Stimulated activated naive B cell treated with anti-CD40 and anti-IgM and Interleukin-4, amounts not matched to agents 10 μg/mL and 1 μg/mL and 100 μg/mL, for 72 hours (primary cell): ENCODE measurements around the gene RGS6.

ENCODE experiments used
- ATAC-seq, 2 donors: fragments of 150-1000 bp; cut with Tn5 transposase; replicated peaks; 2 replicates each; pipeline ENCODE4 v1.10.0; 2021; ENCODE audit warnings: moderate library complexity in 1 of 2
- DNase-seq: peaks from one replicate; pipeline ENCODE4 v3.0.0; 2021
- H3K27ac Mint-ChIP-seq: one replicate; pipeline ENCODE4 v1.8.0; 2022; ENCODE audit warnings: mild to moderate bottlenecking, mixed read lengths
- H3K27me3 Mint-ChIP-seq, 2 donors: one replicate each; pipeline ENCODE4 v1.8.0; 2022; ENCODE audit warnings: mixed read lengths in 2 of 2
- H3K36me3 Mint-ChIP-seq, 2 donors: one replicate each; pipeline ENCODE4 v1.8.0; 2022; ENCODE audit warnings: mixed read lengths in 2 of 2, mild to moderate bottlenecking in 1 of 2
- H3K4me1 Mint-ChIP-seq, 2 donors: one replicate each; pipeline ENCODE4 v1.8.0; 2022; ENCODE audit warnings: mixed read lengths in 2 of 2, mild to moderate bottlenecking in 1 of 2
- H3K4me3 Mint-ChIP-seq, 2 donors: one replicate each; pipeline ENCODE4 v1.8.0; 2022; ENCODE audit warnings: mild to moderate bottlenecking in 2 of 2, mixed read lengths in 2 of 2, moderate library complexity in 1 of 2
- H3K9me3 Mint-ChIP-seq, 2 donors: one replicate each; pipeline ENCODE4 v1.8.0; 2022; ENCODE audit warnings: mixed read lengths in 2 of 2, mild to moderate bottlenecking in 1 of 2

RGS6 gene

GRCh38 chr14:72094844-72095582 is 162.8 kb downstream of the RGS6 start:
- Mint-ChIP-seq H3K4me1 (no peaks in the 10 kb centered on the region), H3K4me3 (no peak overlapping the region), H3K9me3 (no peaks in the 10 kb centered on the region), H3K27ac (no peak overlapping the region), H3K36me3 (no peaks in the 10 kb centered on the region), H3K27me3 (peaks cover 25 to 28% of the 10 kb centered on the region in 2 donors)
- DNase-seq: no peak
- no peak for ATAC-seq

GRCh38 chr14:72097173-72097783 is 165.0 kb downstream of the RGS6 start:
- Mint-ChIP-seq H3K4me3 (no peak overlapping the region), H3K9me3 (no peaks in the 10 kb centered on the region), H3K27ac (no peak overlapping the region), H3K27me3 (peaks cover 28 to 33% of the 10 kb centered on the region in 2 donors), H3K4me1 (no peaks in the 10 kb centered on the region), H3K36me3 (no peaks in the 10 kb centered on the region)
- ATAC-seq (no peak), DNase-seq (no peak)

DNA sequence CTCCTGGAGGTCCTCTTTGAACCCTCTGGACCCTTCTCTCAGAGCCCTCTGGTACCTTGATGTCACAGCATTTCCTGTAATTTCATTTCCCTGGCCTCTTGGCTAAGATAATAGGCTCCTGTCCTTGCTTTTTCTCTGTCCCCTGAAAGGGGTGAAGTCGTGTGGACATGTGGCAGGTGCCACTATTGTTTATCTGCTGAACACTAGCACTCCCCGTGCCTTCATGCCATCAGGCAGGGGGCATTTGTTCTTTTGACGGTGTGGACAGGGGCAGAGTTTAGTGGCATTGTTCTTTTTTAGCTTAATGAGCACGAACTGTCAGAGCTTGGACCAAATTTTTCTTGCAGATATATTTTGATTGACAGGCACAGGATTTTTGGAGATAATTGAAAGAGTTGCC is 166.0 kb downstream of the RGS6 start:
- ATAC-seq: no peak
- DNase-seq: no peak
- H3K27ac Mint-ChIP-seq: no peak overlapping the region
- H3K27me3 Mint-ChIP-seq: peaks cover 31 to 33% of the 10 kb centered on the region in 2 donors
- no peak overlapping the region for H3K4me3 Mint-ChIP-seq
- H3K4me1 Mint-ChIP-seq: no peaks in the 10 kb centered on the region
- H3K36me3 Mint-ChIP-seq: no peaks in the 10 kb centered on the region
- no peaks in the 10 kb centered on the region for H3K9me3 Mint-ChIP-seq

- H3K9me3 Mint-ChIP-seq: no peaks in the 10 kb centered on the region
- ATAC-seq (no peak), DNase-seq (no peak)
- peaks cover 33 to 37% of the 10 kb centered on the region in 2 donors for H3K27me3 Mint-ChIP-seq
- H3K4me1 Mint-ChIP-seq: no peaks in the 10 kb centered on the region
- no peak overlapping the region for H3K4me3 Mint-ChIP-seq
- H3K27ac Mint-ChIP-seq: no peak overlapping the region
- no peaks in the 10 kb centered on the region for H3K36me3 Mint-ChIP-seq
Measured at GRCh38 chr14:72099566-72099965, 167.3 kb downstream of the RGS6 start.

GRCh38 chr14:72104011-72104613 is 171.9 kb downstream of the RGS6 start:
- H3K27ac Mint-ChIP-seq: no peak overlapping the region
- ATAC-seq: peak; percentile 57 to 66
- peaks cover 0 to 2% of the 10 kb centered on the region in 2 donors for H3K9me3 Mint-ChIP-seq
- no peaks in the 10 kb centered on the region for H3K4me1 Mint-ChIP-seq
- DNase-seq: peak; percentile 9
- no peaks in the 10 kb centered on the region for H3K36me3 Mint-ChIP-seq
- no peak overlapping the region for H3K4me3 Mint-ChIP-seq
- peaks cover 29 to 30% of the 10 kb centered on the region in 2 donors for H3K27me3 Mint-ChIP-seq

- no peak overlapping the region for H3K27ac Mint-ChIP-seq
Measured at GRCh38 chr14:72111911-72112310, 179.7 kb downstream of the RGS6 start.

DNA sequence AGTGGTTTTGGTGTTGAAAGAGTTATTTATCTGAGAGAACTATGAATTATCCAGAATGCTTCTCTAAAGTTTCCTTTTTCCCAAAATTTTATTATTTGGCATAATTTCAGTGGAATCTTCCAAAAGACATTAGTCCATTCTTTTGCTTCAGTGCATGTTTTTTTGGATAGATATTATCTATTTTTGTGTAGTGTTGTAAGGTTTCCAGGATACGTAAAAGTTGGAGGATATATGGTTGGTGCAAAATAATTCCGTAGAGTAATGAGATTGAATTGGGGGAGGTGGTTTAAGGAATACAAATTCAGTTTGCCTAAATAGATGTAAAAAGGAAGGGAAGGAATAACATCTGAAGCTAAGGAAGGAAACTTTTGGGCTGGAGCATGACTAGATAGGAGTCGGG is 186.6 kb downstream of the RGS6 start:
- Mint-ChIP-seq H3K27me3 (peaks cover 7 to 20% of the 10 kb centered on the region in 2 donors), H3K27ac (no peak overlapping the region), H3K4me3 (no peak overlapping the region), H3K9me3 (no peaks in the 10 kb centered on the region), H3K36me3 (no peaks in the 10 kb centered on the region), H3K4me1 (no peaks in the 10 kb centered on the region)
- no peak for DNase-seq
- ATAC-seq: no peak

More at GRCh38 chr14:72111911-72112310, 179.7 kb downstream of the RGS6 start:
- H3K4me3 Mint-ChIP-seq: no peak overlapping the region
- H3K4me1 Mint-ChIP-seq: no peaks in the 10 kb centered on the region
- ATAC-seq (no peak), DNase-seq (no peak)
- peaks cover 21 to 31% of the 10 kb centered on the region in 2 donors for H3K27me3 Mint-ChIP-seq
- H3K9me3 Mint-ChIP-seq: peaks cover 0 to 2% of the 10 kb centered on the region in 2 donors
- H3K36me3 Mint-ChIP-seq: no peaks in the 10 kb centered on the region

- no peak for DNase-seq
- ATAC-seq: no peak
- Mint-ChIP-seq H3K27ac (no peak overlapping the region), H3K27me3 (peaks cover 1 to 15% of the 10 kb centered on the region in 2 donors), H3K36me3 (peaks cover 0 to 1% of the 10 kb centered on the region in 2 donors), H3K9me3 (peaks cover 0 to under 1% of the 10 kb centered on the region in 2 donors), H3K4me3 (no peak overlapping the region), H3K4me1 (no peaks in the 10 kb centered on the region)
Measured at GRCh38 chr14:72120315-72120714, 188.1 kb downstream of the RGS6 start.

DNA sequence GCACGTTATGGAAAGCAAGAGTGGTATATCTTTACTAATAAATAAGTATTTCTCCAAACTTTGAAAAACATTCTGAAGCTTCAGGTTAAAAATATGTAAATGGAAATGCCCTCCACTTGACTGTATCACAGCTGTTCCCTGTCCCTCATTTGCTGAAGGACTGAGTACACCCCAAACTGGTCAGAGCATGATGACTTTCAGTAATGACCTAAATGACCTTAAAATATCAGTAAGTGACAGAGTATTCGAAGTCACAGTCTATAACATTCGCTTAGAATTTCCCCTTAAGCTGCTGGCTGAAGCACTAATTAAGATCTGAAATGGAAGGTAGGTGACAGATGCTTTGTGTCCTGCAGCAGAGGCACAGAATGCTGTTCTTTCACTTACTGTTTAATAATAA is 191.5 kb downstream of the RGS6 start:
- H3K27ac Mint-ChIP-seq: no peak overlapping the region
- ATAC-seq: peak; percentile 59 to 63

GRCh38 chr14:72124171-72124570 is 191.9 kb downstream of the RGS6 start:
- Mint-ChIP-seq H3K4me3 (no peak overlapping the region), H3K36me3 (peaks cover 0 to 4% of the 10 kb centered on the region in 2 donors), H3K27ac (no peak overlapping the region), H3K27me3 (peaks cover 14 to 26% of the 10 kb centered on the region in 2 donors), H3K4me1 (peaks cover 0 to 3% of the 10 kb centered on the region in 2 donors), H3K9me3 (peaks cover 0 to 4% of the 10 kb centered on the region in 2 donors)
- DNase-seq (no peak), ATAC-seq (peak; percentile 60 to 64)

More for the DNA sequence above, 191.5 kb downstream of the RGS6 start:
- Mint-ChIP-seq H3K9me3 (peaks cover 0 to 4% of the 10 kb centered on the region in 2 donors), H3K36me3 (peaks cover 0 to 4% of the 10 kb centered on the region in 2 donors), H3K27me3 (peaks cover 10 to 23% of the 10 kb centered on the region in 2 donors), H3K4me3 (no peak overlapping the region), H3K4me1 (peaks cover 0 to 3% of the 10 kb centered on the region in 2 donors)
- no peak for DNase-seq

DNA sequence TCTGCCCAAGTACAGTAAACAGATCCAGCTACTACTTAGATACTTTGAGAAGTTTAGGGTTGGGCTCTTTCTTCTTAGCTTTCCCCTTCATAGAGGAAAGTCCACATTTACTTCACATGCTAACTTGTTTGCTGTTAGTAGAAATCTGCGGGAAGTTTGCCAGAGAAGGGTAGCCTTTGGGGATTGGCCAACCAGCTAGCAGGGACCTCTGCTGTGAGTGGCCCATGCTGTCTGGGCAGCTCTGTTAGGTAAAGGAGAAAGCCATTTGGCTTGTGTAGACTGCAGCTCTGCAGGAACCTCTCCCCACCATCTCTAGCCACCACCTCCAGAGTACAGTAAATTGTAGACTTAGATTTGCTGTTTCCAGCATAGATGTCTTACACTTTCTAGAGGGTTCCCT is 193.9 kb downstream of the RGS6 start:
- ATAC-seq: no peak
- peaks cover 0 to 4% of the 10 kb centered on the region in 2 donors for H3K9me3 Mint-ChIP-seq
- H3K36me3 Mint-ChIP-seq: peaks cover 0 to 4% of the 10 kb centered on the region in 2 donors
- H3K4me3 Mint-ChIP-seq: no peak overlapping the region
- H3K27ac Mint-ChIP-seq: no peak overlapping the region
- peaks cover 19 to 34% of the 10 kb centered on the region in 2 donors for H3K27me3 Mint-ChIP-seq
- peaks cover 0 to 3% of the 10 kb centered on the region in 2 donors for H3K4me1 Mint-ChIP-seq
- no peak for DNase-seq

DNA sequence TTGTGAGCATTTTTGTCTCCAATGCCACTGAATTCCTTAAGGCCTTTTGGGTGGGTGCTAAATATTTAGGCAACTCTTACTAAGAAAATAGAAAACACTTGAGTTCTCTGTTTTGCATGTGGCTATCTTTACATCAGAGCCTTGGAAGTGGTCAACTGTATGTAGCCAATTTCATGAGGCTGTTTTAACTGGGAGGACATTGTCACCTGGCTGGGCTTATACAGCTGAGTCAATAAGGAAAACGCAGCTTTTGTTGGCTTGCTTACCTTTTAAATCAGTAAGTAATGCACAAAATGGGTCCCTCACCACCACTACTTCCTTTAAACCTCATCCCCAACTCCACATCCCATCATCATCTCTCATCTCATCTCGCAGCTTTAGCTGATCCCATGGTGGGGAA is 194.3 kb downstream of the RGS6 start:
- H3K27ac Mint-ChIP-seq: no peak overlapping the region

GRCh38 chr14:72128629-72129028 is 196.4 kb downstream of the RGS6 start:
- DNase-seq: no peak
- H3K27me3 Mint-ChIP-seq: peaks cover 31 to 53% of the 10 kb centered on the region in 2 donors
- peak; percentile 25 to 34 for ATAC-seq
- peaks cover 0 to 4% of the 10 kb centered on the region in 2 donors for H3K9me3 Mint-ChIP-seq
- H3K27ac Mint-ChIP-seq: no peak overlapping the region
- H3K4me1 Mint-ChIP-seq: peaks cover 0 to 3% of the 10 kb centered on the region in 2 donors
- H3K36me3 Mint-ChIP-seq: peaks cover 0 to 4% of the 10 kb centered on the region in 2 donors
- no peak overlapping the region for H3K4me3 Mint-ChIP-seq

More for the DNA sequence above, 194.3 kb downstream of the RGS6 start:
- ATAC-seq (no peak), DNase-seq (no peak)
- peaks cover 0 to 3% of the 10 kb centered on the region in 2 donors for H3K4me1 Mint-ChIP-seq
- no peak overlapping the region for H3K4me3 Mint-ChIP-seq
- peaks cover 0 to 4% of the 10 kb centered on the region in 2 donors for H3K9me3 Mint-ChIP-seq
- H3K27me3 Mint-ChIP-seq: peaks cover 19 to 38% of the 10 kb centered on the region in 2 donors
- peaks cover 0 to 4% of the 10 kb centered on the region in 2 donors for H3K36me3 Mint-ChIP-seq

- no peak overlapping the region for H3K27ac Mint-ChIP-seq
- H3K36me3 Mint-ChIP-seq: peaks cover 0 to 4% of the 10 kb centered on the region in 2 donors
- H3K4me3 Mint-ChIP-seq: no peak overlapping the region
- H3K4me1 Mint-ChIP-seq: peaks cover 0 to 3% of the 10 kb centered on the region in 2 donors
- H3K9me3 Mint-ChIP-seq: peaks cover 0 to 4% of the 10 kb centered on the region in 2 donors
- peaks cover 38 to 59% of the 10 kb centered on the region in 2 donors for H3K27me3 Mint-ChIP-seq
- DNase-seq (no peak), ATAC-seq (no peak)
Measured at GRCh38 chr14:72129291-72129690, 197.1 kb downstream of the RGS6 start.
